GM18505 (cell line): ENCODE data around the gene MYL9.

ENCODE experiments used
- ATAC-seq: cut with Tn5 transposase; IDR thresholded peaks from one replicate; pipeline ENCODE4 v1.9.1; 2021; ENCODE audit not compliant: unreplicated experiment
- POLR2A ChIP-seq: IDR thresholded peaks from 4 replicates; pipeline ENCODE4 v1.6.1; 2011; ENCODE audit warnings: borderline replicate concordance; ENCODE audit not compliant: insufficient read depth, insufficient read length; ENCODE audit errors: extremely low read depth

MYL9 gene

GRCh38 chr20:36541227-36541767, at the start of gene MYL9:
MYL9 (plus strand) TSS chr20:36541519; CDS start chr20:36544885, 3,366 bp downstream.
- TF ChIP-seq POLR2A: no peak
- ATAC-seq: no peak

- TF ChIP-seq POLR2A: peak; percentile 25
- ATAC-seq: no peak
These were observed 49.3 kb upstream of the MYL9 start for GRCh38 chr20:36491901-36492617.

GRCh38 chr20:36493051-36493800, 48.1 kb upstream of the MYL9 start:
- TF ChIP-seq POLR2A: no peak
- ATAC-seq: no peak

- no peak for ATAC-seq
- no peak for TF ChIP-seq POLR2A
These were observed 47.6 kb upstream of the MYL9 start for GRCh38 chr20:36493801-36494114.

GRCh38 chr20:36496707-36497669, 44.3 kb upstream of the MYL9 start:
- TF ChIP-seq POLR2A: no peak
- no peak for ATAC-seq

GRCh38 chr20:36497856-36498255, 43.5 kb upstream of the MYL9 start:
- no peak for ATAC-seq
- TF ChIP-seq POLR2A: no peak

GRCh38 chr20:36498386-36499179, 42.7 kb upstream of the MYL9 start:
- ATAC-seq: no peak
- no peak for TF ChIP-seq POLR2A

- ATAC-seq: no peak
- TF ChIP-seq POLR2A: no peak
These were observed 42.1 kb upstream of the MYL9 start for GRCh38 chr20:36499211-36499610.

- TF ChIP-seq POLR2A: no peak
- no peak for ATAC-seq
These were observed 41.4 kb upstream of the MYL9 start for GRCh38 chr20:36499723-36500501.

GRCh38 chr20:36501367-36502006, 39.8 kb upstream of the MYL9 start:
- ATAC-seq: no peak
- TF ChIP-seq POLR2A: no peak

GRCh38 chr20:36504295-36504694, 37.0 kb upstream of the MYL9 start:
- no peak for TF ChIP-seq POLR2A
- no peak for ATAC-seq
